ENCODE results near the gene PTMS.

DNA sequence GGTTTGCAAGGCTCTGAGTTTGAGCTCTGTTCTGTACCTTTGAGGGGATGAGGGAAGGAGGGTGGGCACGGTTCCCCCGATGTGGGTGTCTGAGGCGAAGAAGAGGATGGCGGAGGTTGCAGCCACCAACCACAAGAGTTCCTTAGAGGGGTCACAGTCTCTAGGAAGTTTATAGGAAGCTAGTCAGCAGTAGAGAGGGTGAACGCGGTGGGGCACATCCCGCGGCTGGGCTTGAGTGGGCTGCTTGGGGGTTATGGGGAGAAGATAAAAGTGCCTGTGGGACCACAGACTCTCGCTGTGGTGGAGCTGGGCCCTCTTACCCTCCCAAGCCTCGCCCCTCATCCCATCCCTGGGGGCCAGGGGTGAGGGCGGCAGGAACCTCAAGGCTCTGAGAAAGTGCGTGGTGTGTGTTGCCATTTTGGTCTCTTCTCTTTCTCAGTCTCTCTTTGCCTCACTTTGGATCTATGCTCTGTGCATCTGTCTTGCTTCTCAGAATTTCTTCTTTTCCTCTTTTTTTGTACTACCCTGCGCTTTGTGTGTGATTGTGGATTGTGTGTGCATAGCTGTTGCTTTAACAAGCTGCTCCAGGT lies 25.9 kb downstream of the PTMS start:
- TF ChIP-seq, protein P1, sequence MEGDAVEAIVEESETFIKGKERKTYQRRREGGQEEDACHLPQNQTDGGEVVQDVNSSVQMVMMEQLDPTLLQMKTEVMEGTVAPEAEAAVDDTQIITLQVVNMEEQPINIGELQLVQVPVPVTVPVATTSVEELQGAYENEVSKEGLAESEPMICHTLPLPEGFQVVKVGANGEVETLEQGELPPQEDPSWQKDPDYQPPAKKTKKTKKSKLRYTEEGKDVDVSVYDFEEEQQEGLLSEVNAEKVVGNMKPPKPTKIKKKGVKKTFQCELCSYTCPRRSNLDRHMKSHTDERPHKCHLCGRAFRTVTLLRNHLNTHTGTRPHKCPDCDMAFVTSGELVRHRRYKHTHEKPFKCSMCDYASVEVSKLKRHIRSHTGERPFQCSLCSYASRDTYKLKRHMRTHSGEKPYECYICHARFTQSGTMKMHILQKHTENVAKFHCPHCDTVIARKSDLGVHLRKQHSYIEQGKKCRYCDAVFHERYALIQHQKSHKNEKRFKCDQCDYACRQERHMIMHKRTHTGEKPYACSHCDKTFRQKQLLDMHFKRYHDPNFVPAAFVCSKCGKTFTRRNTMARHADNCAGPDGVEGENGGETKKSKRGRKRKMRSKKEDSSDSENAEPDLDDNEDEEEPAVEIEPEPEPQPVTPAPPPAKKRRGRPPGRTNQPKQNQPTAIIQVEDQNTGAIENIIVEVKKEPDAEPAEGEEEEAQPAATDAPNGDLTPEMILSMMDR (conservative IDR thresholded peaks at IDR 0.05 in 1 of 2, IDR thresholded peaks at IDR 0.05 in 1 of 2; ENCODE audit: extremely low read depth in 1 of 2, insufficient read depth in 1 of 2, low read depth in 1 of 2, low read length in 2 of 2) = no peak
- TF ChIP-seq EZH2 (IDR thresholded peaks at IDR 0.05; ENCODE audit: borderline replicate concordance, low read length) = no peak

Data from mammary epithelial cell (primary cell).